ENCODE results near the gene SP7. TPM values are rescaled to one million over a fixed set of nuclear protein-coding genes. Genes with fewer than 3 reads are reported as not detected.
A peak's percentile ranks its signal among the peaks of the same experiment; 100 is the strongest.
"Not testable (repeated sequence)": the region's sequence is repeated elsewhere in the genome, so short reads cannot be mapped to it uniquely, and the experiment has no call there.

SP7 gene
- not detected in 2 replicates for total RNA-seq (2014; rRNA removed)
- not detected for polyA plus RNA-seq (2012)

DNA sequence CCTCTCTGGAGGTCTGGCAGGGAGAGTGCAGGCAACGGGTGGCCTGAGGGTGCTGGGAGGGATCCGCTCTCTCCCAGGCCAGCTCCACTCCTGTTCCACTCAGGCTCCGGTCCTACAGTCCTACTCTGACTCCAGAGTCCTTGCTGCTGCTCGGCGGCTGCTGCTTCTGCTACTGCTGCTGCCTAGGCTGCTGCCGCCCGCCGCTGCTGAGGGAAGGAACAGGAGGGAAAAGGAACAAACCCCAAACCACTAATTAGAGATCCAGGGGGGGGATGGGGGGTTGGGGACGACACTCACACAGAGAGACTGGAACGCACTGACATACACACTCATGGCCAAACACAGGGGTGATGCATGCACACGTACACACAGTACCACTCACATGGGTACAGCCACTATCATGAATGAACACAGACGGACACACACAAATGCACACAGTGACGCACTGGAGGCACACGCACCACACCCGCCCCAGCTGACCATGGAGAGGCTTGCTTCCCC lies at the start of gene SP7:
TSS of gene SP7 (minus strand) at position 174 of the 501 bp plus-strand sequence. CDS start 708 bp downstream, outside the sequence.
- no peak for DNase-seq (ENCODE audit: low read depth)

DNA sequence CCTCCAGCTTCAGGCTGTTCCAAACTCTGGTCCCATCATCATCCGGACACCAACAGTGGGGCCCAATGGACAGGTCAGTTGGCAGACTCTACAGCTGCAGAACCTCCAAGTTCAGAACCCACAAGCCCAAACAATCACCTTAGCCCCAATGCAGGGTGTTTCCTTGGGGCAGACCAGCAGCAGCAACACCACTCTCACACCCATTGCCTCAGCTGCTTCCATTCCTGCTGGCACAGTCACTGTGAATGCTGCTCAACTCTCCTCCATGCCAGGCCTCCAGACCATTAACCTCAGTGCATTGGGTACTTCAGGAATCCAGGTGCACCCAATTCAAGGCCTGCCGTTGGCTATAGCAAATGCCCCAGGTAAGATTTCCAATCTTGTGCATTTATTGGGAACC lies 47.1 kb upstream of the SP7 start:
- no peak for DNase-seq (ENCODE audit: low read depth)

DNA sequence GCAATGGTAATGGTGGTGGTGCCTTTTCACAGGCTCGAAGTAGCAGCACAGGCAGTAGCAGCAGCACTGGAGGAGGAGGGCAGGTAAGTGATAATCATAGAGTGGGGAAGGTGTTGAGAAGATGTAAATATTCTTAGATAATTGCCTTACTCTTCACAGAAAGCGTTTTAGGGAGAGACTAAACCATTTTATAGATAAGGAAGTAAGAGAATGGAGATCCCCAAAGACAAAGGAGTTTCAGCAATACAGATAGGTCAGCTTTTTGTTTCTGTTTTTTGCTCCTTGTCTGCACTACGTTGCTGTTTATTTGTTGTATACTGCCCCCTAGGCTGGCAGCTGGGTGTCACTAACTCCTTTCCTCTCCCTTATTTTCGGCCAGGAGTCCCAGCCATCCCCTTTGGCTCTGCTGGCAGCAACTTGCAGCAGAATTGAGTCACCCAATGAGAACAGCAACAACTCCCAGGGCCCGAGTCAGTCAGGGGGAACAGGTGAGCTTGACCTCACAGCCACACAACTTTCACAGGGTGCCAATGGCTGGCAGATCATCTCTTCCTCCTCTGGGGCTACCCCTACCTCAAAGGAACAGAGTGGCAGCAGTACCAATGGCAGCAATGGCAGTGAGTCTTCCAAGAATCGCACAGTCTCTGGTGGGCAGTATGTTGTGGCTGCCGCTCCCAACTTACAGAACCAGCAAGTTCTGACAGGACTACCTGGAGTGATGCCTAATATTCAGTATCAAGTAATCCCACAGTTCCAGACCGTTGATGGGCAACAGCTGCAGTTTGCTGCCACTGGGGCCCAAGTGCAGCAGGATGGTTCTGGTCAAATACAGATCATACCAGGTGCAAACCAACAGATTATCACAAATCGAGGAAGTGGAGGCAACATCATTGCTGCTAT lies 45.8 kb upstream of the SP7 start:
- peak; percentile 83 for DNase-seq (ENCODE audit: low read depth)

DNA sequence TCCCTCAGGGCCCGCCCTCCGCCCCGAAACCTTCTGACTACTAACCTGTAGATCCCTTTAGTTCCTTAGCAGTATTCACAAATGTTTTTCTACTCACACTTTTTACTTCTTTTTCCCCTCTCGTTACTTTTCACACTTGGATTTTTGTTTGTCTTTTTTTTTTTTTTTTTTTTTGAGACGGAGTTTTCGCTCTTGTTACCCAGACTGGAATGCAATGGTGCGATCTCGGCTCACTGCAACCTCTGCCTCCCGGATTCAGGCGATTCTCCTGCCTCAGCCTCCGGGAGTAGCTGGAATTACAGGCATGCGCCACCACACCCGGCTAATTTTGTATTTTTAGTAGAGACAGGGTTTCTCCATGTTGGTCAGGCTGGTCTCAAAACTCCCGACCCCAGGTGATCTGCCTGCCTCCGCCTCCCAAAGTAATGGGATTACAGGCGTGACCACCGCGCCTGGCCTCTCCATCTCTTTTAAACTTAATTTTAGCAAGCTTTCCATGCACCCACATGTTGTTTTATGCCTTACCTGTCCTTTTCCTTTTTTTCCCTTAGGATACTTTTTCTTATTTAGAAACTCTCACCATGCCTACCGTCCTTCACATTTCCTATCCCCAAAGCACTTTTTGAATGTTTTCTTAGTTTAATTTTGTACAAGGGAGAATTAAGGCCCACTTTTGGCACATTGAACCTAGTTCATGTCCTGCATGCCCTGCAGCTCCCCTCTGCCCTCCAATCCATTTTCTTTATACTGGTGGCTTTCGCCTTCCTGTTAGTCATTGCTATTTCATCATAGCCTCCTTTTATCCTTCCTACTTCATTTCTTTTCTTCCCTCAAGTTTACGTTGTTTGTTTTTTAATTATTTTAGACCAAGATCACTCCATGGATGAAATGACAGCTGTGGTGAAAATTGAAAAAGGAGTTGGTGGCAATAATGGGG lies 44.9 kb upstream of the SP7 start:
- peak; percentile 48 for DNase-seq (ENCODE audit: low read depth)

DNA sequence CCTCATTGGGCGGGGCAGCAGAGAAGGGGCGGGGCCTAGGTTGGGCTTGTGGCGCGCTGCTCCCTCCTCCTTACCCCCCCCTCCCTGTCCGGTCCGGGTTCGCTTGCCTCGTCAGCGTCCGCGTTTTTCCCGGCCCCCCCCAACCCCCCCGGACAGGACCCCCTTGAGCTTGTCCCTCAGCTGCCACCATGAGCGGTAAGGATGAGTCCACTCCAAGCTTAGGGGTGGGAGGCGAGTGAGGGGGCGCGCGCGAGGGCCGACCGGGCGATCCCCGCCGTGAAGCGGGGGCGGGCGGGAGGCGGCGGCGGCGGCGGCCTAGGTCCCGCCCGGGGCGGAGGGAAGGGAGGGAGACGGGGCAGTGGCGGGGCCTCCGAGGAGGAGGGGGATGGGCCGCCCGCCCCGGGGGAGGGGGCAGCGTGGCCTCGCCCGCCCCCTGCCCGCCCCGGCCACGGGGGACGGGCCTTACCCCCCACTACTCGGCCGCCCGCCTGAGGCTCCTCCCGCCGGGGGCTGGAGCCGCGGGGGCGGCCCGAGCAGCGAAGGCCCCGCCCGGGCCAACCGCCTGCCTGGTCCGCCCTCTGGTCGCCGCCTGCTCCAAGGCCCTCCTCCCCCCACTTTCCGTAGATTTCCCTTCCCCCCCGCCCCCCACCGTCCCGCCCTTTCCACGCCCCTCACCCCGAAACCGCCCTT lies 44.1 kb upstream of the SP7 start, which contains the start of gene SP1:
TSS of gene SP1 (plus strand) at position 73 of the 690 bp plus-strand sequence. CDS start at position 189, 116 bp downstream.
- peak; percentile 89 for DNase-seq (ENCODE audit: low read depth)

DNA sequence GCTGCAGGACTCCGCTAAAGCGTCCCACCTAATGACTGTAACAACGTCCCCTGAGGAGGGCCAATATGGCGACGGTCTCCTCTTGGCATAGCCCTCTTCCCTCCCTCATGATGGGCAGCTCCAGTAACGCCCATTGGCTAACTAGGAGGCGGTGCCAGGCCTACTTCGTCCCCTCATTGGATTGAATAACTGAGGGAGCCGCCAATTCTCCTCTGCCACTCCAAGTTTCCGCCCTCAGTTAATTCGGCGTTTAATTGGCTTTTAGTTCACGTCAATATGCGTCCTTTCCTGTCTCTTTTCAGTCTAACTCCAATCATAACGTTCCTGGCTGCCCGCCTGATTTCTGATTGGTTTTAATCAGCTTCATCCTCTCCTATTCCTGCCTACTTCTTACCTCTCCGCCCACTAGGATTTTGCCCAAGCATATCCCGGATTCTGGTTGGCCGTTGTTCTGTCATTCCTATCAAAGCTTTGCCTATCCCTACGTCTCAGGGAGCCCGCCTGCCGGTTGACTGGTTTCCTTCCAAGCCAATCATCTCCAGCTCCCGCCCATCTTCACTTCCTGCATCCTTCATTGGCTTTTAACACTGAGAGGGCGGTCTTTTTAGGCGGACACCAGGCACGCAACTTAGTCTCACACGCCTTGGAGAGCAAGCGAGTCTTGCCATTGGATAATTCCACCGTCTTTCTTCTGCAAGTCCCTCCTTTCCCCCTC lies 43.4 kb upstream of the SP7 start:
- peak; percentile 100 for DNase-seq (ENCODE audit: low read depth)

DNA sequence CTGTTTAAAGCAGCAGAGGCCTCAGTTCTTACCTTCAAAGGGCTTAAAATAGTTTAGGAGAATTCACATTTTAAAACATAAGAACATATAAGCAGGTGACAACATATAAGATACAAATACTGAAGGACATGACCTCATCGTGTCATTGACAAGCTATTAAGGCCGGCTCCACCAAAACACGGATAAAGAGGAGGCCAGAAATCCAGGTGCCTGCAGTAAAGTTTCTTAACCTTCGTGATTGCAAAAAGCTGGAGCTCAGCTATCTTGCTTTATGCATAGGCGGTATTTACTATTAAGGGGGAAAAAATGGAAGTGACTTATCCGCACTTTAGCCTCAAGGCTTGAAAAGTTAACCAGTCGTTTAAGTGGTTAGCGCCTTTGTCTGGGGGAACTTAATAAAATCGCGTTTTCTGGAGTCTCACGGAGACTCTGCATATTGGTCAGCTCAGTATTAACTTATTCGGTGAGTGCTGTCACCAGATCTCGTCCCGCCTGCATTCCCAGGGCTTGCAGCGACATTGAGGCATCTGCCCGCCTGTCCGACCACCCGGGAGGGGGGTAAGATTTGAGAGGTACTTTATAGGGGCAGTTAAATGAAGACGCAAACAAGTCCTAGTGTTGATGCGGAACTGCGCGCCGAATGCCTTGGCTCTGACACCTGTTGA lies 42.7 kb upstream of the SP7 start:
- DNase-seq (ENCODE audit: low read depth), result no peak

DNA sequence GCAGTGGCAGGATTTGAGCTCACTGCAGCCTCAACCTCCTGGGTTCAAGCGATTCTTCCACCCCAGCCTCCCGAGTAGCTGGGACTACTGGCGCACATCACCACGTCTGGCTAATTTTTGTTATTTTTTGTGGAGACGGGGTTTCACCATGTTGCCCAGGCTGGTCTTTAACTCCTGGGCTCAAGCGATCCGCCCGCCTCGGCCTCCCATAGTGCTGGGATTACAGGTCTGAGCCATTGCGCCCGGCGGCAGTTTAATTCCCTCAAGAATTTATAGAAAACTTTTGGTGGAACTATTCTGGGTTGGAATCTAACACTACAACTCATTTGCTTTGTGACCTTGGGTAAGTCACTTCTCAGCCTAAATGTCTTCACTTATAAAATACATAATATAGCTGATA lies 42.1 kb upstream of the SP7 start:
- no peak for DNase-seq (ENCODE audit: low read depth)

DNA sequence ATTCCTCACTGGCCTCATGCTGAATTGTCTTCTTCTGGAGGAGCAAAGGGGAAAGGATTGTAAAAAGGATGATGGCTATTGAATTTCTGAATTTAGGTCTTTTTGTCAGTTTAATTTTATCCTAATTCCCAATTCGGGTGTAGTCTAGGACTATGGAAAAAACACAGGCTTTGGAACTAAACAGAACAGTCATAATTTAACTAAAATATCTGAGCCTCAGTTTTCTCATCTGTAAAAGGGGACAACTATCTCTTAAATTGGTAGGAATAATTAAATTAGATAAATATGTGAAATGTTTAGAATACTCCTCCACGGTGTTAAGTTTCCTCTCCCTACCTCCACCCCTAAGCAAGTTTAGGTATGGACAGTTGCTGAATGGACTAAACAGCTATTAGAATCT lies 40.6 kb upstream of the SP7 start:
- no peak for DNase-seq (ENCODE audit: low read depth)

DNA sequence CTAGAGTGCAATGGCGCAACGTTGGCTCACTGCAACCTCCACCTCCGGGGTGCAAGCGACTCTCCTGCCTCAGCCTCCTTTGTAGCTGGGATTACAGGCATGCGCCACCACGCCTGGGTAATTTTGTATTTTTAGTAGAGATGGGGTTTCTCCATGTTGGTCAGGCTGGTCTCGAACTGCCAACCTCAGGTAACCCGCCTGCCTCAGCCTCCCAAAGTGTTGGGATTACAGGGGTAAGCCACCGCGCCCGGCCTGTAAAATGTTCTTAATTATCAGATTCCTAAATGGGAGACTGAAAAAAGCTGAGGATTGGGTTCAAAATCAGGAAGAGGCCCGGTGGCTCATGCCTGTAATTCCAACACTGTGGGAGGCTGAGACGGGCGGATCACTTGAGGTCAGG lies 38.1 kb upstream of the SP7 start:
- DNase-seq (ENCODE audit: low read depth), result not testable (repeated sequence)

DNA sequence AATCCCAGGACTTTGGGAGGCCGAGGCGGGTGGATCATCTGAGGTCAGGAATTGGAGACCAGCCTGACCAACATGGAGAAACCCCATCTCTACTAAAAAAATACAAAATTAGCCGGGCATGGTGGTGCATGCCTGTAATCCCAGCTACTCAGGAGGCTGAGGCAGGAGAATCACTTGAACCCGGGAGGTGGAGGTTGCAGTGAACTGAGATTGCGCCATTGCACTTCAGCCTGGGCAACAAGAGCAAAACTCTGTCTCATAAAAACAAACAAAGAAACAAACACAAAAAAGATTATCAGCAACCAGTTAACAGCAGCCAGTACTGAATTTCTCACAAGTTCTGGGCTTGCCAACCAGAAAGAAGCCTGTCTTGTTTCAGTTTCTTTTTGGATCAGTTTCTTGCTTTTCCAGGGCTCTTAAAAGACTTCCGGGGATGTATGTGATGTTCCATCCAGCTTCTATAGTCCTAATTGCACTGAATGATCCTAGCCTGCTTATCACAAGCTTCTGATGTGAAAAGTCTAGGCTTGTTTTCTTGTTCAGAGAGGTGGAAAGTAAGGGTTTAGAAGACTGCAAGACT lies 37.5 kb upstream of the SP7 start:
- not testable (repeated sequence) for DNase-seq (ENCODE audit: low read depth)

DNA sequence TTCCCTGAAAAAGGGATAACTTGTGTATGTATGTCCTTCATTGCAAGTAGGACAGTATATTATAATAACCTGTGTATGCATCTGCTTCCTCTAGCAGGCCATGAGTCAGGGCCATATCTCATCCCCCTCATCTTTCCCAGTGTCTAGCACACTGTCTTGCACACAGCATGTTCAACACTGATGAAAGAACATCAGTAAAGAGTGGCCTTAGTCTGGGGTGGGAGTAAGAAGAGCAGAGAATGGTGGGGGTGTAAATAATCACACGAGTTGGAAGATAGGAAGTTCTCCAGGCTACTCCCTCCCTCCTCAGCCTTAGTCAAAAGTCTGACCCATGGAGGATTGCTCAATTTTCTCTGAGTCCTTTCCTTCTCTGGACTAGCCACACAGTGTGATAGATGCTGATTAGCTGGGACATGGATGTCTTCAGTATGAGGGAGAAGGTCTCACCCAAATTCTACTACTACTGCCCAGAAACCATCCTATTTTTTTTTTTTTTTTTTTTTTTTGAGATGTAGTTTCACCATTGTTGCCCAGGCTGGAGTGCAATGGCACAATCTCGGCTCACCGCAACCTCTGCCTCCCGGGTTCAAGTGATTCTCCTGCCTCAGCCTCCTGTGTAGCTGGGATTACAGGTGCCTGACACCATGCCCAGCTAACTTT lies 29.2 kb upstream of the SP7 start:
- no peak for DNase-seq (ENCODE audit: low read depth)

DNA sequence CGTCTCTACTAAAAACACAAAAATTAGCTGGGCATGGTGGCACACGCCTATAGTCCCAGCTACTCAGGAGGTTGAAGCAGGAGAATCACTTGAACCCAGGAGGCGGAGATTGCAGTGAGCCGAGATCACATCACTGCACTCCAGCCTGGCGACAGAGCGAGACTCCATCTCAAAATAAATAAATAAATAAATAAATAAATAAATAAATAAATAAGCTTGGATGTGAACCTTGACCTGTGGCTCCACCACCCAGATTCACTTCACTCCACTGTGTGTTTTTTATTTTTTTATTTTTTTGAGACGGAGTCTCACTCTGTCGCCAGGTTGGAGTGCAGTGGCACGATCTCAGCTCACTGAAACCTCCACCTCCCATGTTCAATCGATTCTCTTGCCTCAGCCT lies 25.5 kb upstream of the SP7 start:
- not testable (repeated sequence) for DNase-seq (ENCODE audit: low read depth)

DNA sequence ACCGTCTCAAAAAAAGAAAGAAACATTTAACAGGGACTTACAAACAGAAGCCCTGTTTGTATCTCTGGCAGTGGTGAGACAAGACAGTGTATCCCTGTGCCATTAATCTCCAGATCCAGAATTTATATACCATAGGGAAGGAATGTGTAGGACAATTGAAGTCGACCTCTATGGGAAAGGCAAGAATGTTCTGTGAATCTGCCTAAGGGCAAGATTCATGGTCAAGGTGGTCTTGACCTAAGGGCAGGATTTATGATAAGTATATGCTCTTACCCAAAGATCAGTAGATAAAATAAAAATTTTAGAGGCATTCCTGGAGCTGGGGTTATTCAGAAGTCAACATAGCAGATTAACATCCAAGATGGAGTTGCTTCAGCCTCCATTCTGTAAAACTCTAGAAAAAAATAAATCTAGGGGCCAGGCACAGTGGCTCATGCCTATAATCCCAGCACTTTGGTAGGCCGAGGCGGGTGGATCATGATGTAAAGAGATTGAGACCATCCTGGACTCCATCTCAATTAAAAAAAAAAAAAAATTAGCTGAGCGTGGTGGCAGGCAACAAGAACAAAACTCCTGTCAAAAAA lies 22.8 kb upstream of the SP7 start:
- DNase-seq (ENCODE audit: low read depth), result no peak

DNA sequence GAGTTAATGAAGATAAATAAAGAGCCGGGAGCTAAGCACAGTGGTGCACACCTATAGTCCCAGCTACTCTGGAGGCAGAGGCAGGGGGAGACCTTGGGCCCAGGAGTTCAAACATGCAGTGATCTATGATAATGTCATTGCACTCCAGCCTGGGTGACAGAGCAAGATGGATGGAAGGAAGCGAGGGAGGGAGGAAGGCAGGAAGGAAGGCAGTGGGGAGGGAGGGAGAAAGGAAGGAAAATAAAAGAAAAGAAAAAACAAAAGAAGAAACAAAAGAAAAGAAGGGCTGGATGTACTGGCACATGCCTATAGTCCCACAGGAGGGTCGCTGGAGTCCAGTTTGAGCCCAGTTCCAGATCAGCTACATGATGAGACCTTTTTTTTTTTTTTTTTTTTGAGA lies 19.0 kb upstream of the SP7 start:
- no peak for DNase-seq (ENCODE audit: low read depth)

DNA sequence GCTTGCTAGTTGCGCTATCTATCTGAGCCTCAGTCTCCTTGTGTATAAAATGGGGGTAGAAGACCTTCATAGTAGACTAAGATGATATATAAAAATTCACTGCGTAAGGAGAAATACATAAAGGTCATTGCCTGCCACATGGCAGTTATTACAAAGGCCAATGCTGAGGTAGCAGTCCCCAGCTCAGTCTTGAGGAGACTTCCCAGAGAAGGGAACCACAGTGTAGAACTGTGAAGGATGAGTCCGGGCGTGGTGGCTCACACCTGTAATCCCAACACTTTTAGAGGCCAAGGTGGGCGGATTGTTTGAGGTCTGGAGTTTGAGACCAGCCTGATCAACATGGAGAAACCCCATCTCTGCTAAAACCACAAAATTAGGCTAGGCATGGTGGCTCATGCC lies 17.1 kb upstream of the SP7 start:
- no peak for DNase-seq (ENCODE audit: low read depth)

DNA sequence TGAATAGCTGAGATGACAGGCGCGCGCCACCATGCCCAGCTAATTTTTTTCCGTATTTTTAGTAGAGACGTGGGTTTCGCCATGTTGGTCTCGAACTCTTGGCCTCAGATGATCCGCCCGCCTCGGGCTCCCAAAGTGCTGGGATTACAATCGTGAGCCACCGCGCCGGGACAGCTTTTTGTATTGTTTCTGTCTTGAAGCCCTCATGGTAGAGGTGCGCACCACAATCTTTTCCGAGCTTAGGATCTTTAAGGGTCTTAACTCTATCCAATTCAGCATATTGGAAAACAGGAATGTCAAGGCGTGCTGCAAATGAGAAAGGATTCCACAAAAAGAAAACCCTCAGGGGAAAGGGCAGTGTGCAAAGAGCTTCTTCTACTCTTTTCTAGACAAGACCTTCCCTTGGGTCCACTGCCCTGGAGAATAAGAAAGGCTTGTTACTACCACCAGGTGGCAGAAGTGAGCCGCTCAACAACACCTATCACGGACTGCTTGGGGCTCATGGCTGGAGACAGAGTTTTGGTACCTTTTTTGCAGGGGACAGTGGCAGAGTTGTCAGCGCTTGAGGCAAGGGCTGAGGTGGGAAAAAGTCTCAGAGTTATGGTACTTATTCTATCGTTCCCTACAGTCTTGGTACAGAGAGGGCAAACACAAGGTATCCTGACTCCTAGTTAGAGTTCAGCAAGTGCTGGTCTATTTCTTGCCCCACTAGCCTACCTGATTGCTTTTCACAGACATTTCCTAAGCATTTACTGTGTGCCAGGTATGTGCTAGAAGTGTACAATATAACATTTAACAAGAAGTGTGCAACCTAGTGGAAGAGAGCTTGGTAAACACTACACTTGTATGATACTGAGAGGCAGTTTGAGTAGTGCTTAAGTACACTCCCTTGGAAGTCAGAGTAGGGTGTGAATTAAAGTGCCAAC lies 16.4 kb upstream of the SP7 start:
- peak; percentile 83 for DNase-seq (ENCODE audit: low read depth)

DNA sequence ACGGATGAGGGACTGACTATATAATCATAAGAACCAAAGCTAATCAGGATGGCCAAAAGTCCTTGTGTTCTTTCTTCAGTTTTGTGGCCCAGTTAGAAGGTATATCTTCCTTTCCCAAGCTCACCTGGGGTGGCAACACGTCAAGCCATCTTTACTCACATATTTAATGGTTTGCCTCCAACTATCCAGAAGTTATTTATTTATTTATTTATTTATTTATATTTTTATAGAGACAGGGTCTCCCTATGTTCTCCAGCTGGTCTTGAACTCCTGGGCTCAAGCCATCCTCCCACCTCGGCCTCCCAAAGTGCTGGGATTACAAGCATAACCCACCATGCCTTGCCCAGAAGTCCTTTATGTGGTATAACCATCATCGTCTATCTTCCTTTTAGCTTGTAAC lies 11.8 kb upstream of the SP7 start:
- DNase-seq (ENCODE audit: low read depth), result no peak
